Lower leg skin (tissue), 3 donors: ENCODE data around the gene KCTD8.
"Not testable (repeated sequence)": the region's sequence is repeated elsewhere in the genome, so short reads cannot be mapped to it uniquely, and the experiment has no call there.

Experiments used
- CTCF ChIP-seq, 3 donors: fragments of 450-650 bp; IDR thresholded peaks; one replicate each; pipeline ENCODE4 v1.5.1; 2016; ENCODE audit warnings: antibody characterized with exemption in 3 of 3, mild to moderate bottlenecking in 3 of 3, moderate library complexity in 2 of 3
- POLR2A ChIP-seq, 2 donors: fragments of 450-650 bp; IDR thresholded peaks; one replicate each; pipeline ENCODE4 v1.6.1; 2016 to 2017; ENCODE audit warnings: antibody characterized with exemption in 2 of 2, mild to moderate bottlenecking in 1 of 2, moderate library complexity in 1 of 2

GRCh38 chr4:44167766-44168165 lies 280.8 kb downstream of the KCTD8 start:
- not testable (repeated sequence) for TF ChIP-seq CTCF, POLR2A (IDR thresholded peaks at IDR 0.05)
